Measurements from ENCODE around the gene KCNJ4. TPM values are rescaled to one million over a fixed set of nuclear protein-coding genes. Genes with fewer than 3 reads are reported as not detected.

Gene KCNJ4
- total RNA-seq, 4 donors from 2014 or later = not detected

DNA sequence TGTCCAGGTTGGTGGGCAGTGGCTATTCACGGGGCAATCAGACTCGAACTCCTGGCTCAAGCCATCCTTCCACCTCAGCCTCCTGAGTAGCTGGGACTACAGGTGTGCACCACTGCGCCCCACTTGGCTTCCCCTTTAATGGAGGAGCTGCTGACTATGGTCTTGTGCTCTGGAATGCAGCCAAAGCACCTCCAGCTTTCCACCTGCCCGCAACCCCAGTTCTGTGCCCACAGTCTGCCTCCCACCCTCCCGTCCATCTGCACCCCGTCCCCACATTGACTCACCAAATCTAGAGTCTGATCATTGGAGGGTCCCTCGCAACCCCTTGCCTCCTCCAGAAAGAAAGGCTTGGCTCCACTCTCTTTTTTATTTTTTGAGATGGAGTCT is 41.0 kb downstream of the KCNJ4 start:
- TF ChIP-seq, protein P1, sequence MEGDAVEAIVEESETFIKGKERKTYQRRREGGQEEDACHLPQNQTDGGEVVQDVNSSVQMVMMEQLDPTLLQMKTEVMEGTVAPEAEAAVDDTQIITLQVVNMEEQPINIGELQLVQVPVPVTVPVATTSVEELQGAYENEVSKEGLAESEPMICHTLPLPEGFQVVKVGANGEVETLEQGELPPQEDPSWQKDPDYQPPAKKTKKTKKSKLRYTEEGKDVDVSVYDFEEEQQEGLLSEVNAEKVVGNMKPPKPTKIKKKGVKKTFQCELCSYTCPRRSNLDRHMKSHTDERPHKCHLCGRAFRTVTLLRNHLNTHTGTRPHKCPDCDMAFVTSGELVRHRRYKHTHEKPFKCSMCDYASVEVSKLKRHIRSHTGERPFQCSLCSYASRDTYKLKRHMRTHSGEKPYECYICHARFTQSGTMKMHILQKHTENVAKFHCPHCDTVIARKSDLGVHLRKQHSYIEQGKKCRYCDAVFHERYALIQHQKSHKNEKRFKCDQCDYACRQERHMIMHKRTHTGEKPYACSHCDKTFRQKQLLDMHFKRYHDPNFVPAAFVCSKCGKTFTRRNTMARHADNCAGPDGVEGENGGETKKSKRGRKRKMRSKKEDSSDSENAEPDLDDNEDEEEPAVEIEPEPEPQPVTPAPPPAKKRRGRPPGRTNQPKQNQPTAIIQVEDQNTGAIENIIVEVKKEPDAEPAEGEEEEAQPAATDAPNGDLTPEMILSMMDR (IDR thresholded peaks at IDR 0.05; ENCODE audit: low read depth) = no peak

DNA sequence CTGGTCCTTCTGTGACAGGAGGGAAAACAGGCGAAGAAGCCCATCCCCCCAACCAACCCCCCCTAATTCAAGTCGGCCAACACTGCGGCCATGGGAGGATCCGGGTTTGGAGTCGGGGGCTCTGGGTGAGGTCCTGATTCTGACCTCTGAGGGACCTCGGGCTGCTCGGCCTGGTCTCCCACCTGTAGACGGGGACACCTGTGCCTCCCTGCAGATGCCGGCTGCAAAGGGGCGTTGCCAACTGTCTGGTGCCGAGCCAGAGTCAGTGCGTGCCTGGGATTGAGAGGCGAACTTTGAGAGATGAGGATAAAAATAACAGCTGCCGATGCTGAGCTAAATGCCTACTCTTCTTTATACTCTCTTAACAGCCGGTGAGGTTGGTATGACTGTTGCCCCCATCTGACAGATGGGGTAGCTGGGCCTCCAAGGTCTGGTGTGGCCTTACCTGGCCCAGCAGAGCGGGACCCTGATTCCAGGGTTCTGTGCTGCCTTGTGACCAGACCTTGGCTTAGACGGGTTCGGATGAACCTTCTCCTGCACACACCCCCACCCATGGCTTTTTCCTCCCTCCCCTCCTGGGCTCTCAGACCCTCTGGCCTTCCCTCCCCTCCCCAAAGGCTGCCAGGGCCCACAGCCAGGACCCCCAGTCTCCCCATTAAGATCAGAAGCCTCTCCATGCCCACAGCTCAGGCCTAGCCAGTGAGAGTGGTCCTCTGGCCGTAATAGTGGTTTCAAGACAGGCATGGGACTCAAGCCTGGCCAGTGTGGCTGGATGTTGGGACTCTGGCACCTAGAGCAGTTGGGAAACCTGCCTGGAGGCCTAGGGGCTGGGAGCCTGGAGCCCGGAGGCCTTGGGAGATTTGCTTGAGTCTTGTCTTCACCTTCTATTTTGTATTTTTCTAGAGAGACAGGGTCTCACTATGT is 41.7 kb downstream of the KCNJ4 start:
- TF ChIP-seq, protein P1 (IDR thresholded peaks at IDR 0.05; ENCODE audit: low read depth) = no peak

DNA sequence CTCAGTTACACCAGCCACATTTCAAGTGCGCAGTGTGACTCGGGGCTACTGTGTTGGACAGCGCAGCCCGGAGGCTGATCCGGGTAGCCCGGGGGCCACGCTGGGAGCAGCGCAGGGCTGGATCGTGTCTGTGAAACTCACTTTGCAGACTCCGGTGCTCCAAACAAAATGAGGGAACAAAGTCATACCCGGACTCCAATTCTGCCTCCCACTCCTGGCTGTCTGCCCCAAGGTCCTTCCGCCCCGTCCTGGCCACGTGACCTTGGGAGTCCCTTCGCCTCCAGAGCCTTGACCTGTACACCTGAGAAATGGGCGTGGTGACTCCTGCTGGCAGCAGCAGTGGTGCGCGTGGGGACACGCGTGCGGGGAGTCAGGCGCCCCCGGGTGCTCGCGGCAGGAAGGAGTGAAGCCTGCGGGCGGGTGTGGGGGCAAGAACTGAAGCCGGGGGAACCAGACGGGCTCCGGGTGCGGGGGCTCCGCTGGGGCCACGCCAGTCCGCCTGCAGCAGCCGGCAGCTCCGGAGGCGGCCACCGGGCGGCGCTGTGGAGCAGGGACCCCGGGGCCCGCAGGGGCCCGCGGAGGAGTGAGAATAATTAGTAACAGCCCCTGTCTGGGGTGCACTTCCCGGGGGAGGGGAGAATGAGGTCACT is 42.4 kb downstream of the KCNJ4 start:
- TF ChIP-seq, protein P1 (IDR thresholded peaks at IDR 0.05; ENCODE audit: low read depth) = no peak

DNA sequence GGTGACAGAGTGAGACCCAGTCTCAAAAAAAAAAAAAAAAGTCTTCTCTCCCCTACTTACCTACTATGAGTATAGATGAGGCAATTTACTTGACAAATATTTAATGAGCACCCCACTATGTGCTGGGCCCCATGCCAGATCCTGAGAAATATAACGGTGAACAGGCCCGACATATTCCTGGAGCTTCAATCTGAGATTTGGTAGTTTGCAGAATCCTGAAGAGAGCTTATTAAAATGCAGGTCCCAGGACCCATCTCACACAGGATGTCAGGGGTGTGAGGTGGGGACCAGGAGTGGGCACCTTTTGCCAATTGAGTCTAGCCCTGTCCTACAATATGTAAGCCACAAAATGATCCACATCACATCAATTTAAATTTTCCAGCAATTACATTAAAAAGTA is 44.0 kb downstream of the KCNJ4 start:
- TF ChIP-seq, protein P1 (IDR thresholded peaks at IDR 0.05; ENCODE audit: low read depth) = no peak

DNA sequence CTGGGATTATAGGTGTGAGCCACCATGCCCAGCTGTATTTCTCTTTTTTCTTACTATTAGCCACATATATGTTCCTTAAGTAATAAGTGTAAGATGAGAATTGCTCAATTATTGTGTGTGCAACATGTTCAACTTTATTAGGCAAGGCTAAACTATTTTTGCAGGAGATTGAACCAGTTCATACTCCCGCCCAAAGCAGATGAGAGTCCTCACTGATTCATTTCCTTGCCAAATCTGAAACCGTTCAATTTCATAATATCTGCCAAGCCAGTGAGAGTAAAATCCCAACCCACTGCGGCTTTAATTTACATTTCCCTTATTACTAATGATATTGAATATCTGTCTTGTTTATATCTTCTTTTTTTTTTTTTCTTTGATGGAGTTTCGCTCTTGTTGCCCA is 48.4 kb downstream of the KCNJ4 start:
- TF ChIP-seq, protein P1 (IDR thresholded peaks at IDR 0.05; ENCODE audit: low read depth) = no peak

DNA sequence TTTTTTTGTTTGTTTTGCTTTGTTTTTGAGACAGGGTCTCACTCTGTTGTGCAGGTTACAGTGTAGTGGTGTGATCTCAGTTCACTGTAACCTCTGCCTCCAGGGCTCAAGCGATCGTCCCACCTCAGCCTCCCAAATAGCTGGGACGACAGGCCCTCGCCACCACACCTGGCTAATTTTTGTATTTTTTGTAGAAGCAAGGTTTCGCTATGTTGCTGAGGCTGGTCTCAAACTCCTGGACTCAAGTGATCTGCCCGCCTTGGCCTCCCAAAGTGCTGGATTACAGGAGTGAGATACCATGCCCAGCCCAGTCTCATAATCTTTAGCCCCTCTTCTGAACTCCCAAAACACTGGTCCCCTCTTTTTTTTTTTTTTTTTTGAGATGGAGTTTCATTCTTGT is 50.6 kb downstream of the KCNJ4 start:
- TF ChIP-seq, protein P1 (IDR thresholded peaks at IDR 0.05; ENCODE audit: low read depth) = no peak

DNA sequence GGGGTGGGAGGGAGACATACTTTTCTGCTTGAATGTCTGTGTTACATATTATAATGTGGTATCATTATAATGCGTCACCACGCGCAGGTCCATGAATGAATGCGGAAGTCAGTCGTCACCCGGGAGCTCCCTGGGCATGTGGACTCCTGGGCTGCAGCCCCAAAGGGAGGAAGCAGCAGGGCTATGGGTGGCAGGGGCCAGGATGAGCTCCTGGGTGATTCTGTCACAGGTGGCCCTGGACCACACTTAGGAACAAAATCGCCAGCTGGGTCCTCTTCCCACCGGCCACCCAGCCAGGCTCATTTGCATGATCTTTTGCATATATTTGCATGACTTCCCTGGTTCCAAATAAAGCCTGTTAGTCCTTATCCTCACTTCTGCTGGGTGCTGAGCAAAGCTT is 51.2 kb downstream of the KCNJ4 start:
- TF ChIP-seq, protein P1 (IDR thresholded peaks at IDR 0.05; ENCODE audit: low read depth) = no peak
